ENCODE measurements around the gene EPHA3. TPM values are rescaled to one million over a fixed set of nuclear protein-coding genes. Genes with fewer than 3 reads are reported as not detected.

Gene EPHA3
- total RNA-seq, 1 experiment from 2014 or later, result 0.74 TPM

GRCh38 chr3:89490129-89490528 is 382.7 kb downstream of the EPHA3 start (continued):
- TF ChIP-seq CBFB (CRISPR knock-in tag; IDR thresholded peaks at IDR 0.05; ENCODE audit: low read depth) (no peak), E2F1 (CRISPR knock-in tag; IDR thresholded peaks at IDR 0.05) (no peak), ZNF317 (CRISPR knock-in tag; IDR thresholded peaks at IDR 0.05; ENCODE audit: borderline replicate concordance, low read depth) (no peak), USF1 (CRISPR knock-in tag; IDR thresholded peaks at IDR 0.05) (no peak), ZNF232 (CRISPR knock-in tag; IDR thresholded peaks at IDR 0.05) (no peak)

- DNase-seq (ENCODE audit: low spot score), result no peak
- peaks cover 5% of the 10 kb centered on the region; the same call in 1 of the 2 replicates for H3K9me3 Mint-ChIP-seq
Measured at GRCh38 chr3:89494734-89495133, 387.3 kb downstream of the EPHA3 start.

More at GRCh38 chr3:89494734-89495133, 387.3 kb downstream of the EPHA3 start:
- Mint-ChIP-seq H3K4me3 (no peak overlapping the region), H3K36me3 (no peaks in the 10 kb centered on the region), H3K4me1 (no peaks in the 10 kb centered on the region), H3K27ac (no peak overlapping the region), H3K27me3 (ENCODE audit: low read depth) (no peaks in the 10 kb centered on the region)
- TF ChIP-seq ZNF532 (CRISPR knock-in tag; IDR thresholded peaks at IDR 0.05; ENCODE audit: borderline replicate concordance), result no peak
- no peak for TF ChIP-seq JAZF1 (CRISPR knock-in tag; IDR thresholded peaks at IDR 0.05)
- no peak for TF ChIP-seq TEAD1 (CRISPR knock-in tag; IDR thresholded peaks at IDR 0.05)
- TF ChIP-seq CREM (CRISPR knock-in tag; IDR thresholded peaks at IDR 0.05), result no peak
- TF ChIP-seq SP1 (CRISPR knock-in tag; conservative IDR thresholded peaks at IDR 0.05), result no peak
- TF ChIP-seq ATF1 (CRISPR knock-in tag; IDR thresholded peaks at IDR 0.05), result no peak
- no peak for TF ChIP-seq NR3C1 (CRISPR knock-in tag; conservative IDR thresholded peaks at IDR 0.05; ENCODE audit: low read depth)
- TF ChIP-seq IRF1 (CRISPR knock-in tag; IDR thresholded peaks at IDR 0.05), result no peak
- no peak for TF ChIP-seq ZSCAN18 (CRISPR knock-in tag; IDR thresholded peaks at IDR 0.05)
- ATAC-seq, result no peak
- POLR2A ChIA-PET, result no interaction called here
- CTCF ChIA-PET, result no interaction called here

Data from WTC11 (cell line).